Measurements from ENCODE around the gene SUFU. TPM values are rescaled to one million over a fixed set of nuclear protein-coding genes. Genes with fewer than 3 reads are reported as not detected.

Gene SUFU
- total and polyA plus RNA-seq, 5 experiments from 2014 or later = 2.3 to 14.3 (median 7.4) TPM

- POLR2A ChIA-PET = no interaction called here
- H3K4me1 Mint-ChIP-seq = peaks cover 0 to 4% (median 0%) of the 10 kb centered on the region in 4 donors
Observed at GRCh38 chr10:102565793-102566192, 62.0 kb downstream of the SUFU start.

GRCh38 chr10:102578782-102579181 is 75.0 kb downstream of the SUFU start:
- H3K4me3 Mint-ChIP-seq = no peak overlapping the region
- DNase-seq (no peak), ATAC-seq (no peak)
- no peaks in the 10 kb centered on the region for H3K36me3 Mint-ChIP-seq
- H3K9me3 Mint-ChIP-seq = no peaks in the 10 kb centered on the region
- POLR2A ChIA-PET = no interaction called here
- no peaks in the 10 kb centered on the region for H3K27me3 Mint-ChIP-seq
- H3K4me1 Mint-ChIP-seq = peaks cover 7 to 10% (median 8%) of the 10 kb centered on the region in 4 donors
- peak overlapping the region in 3 of 10 donors; percentile 43 to 76 (median 66) for H3K27ac Mint-ChIP-seq

More at GRCh38 chr10:102565793-102566192, 62.0 kb downstream of the SUFU start:
- no peak overlapping the region for H3K4me3 Mint-ChIP-seq
- no peak for DNase-seq
- ATAC-seq = no peak
- no peaks in the 10 kb centered on the region for H3K27me3 Mint-ChIP-seq
- no peaks in the 10 kb centered on the region for H3K9me3 Mint-ChIP-seq
- H3K36me3 Mint-ChIP-seq = peaks cover 0 to 26% (median 5%) of the 10 kb centered on the region in 3 donors
- peak overlapping the region in 1 of 10 donors; percentile 62 for H3K27ac Mint-ChIP-seq

GRCh38 chr10:102579328-102579727 is 75.6 kb downstream of the SUFU start:
- no peaks in the 10 kb centered on the region for H3K9me3 Mint-ChIP-seq
- no peak for DNase-seq
- POLR2A ChIA-PET = no interaction called here
- no peak for ATAC-seq
- H3K36me3 Mint-ChIP-seq = no peaks in the 10 kb centered on the region
- no peak overlapping the region for H3K4me3 Mint-ChIP-seq
- peaks cover 8 to 11% (median 8%) of the 10 kb centered on the region in 4 donors for H3K4me1 Mint-ChIP-seq
- H3K27me3 Mint-ChIP-seq = no peaks in the 10 kb centered on the region
- H3K27ac Mint-ChIP-seq = peak overlapping the region in 2 of 10 donors; percentile 61 to 66

GRCh38 chr10:102580230-102580629 is 76.5 kb downstream of the SUFU start:
- Mint-ChIP-seq H3K4me1 (peaks cover 8 to 11% (median 8%) of the 10 kb centered on the region in 4 donors), H3K27ac (peak overlapping the region in 4 of 10 donors; percentile 3 to 72 (median 56)), H3K4me3 (no peak overlapping the region), H3K9me3 (no peaks in the 10 kb centered on the region), H3K36me3 (no peaks in the 10 kb centered on the region), H3K27me3 (no peaks in the 10 kb centered on the region)
- DNase-seq = no peak
- POLR2A ChIA-PET = no interaction called here
- no peak for ATAC-seq

- peak overlapping the region in 6 of 10 donors; percentile 14 to 82 (median 51) for H3K27ac Mint-ChIP-seq
- DNase-seq = no peak
Observed at GRCh38 chr10:102581401-102581800, 77.6 kb downstream of the SUFU start.

GRCh38 chr10:102581981-102582580 is 78.3 kb downstream of the SUFU start:
- Mint-ChIP-seq H3K36me3 (no peaks in the 10 kb centered on the region), H3K4me1 (peaks cover 8 to 11% (median 8%) of the 10 kb centered on the region in 4 donors), H3K27ac (peak overlapping the region in 2 of 10 donors; percentile 47 to 65), H3K4me3 (no peak overlapping the region), H3K9me3 (no peaks in the 10 kb centered on the region), H3K27me3 (no peaks in the 10 kb centered on the region)
- no peak for ATAC-seq
- POLR2A ChIA-PET = interaction anchor here (2.5 kb wide), 1 partner anchor 79 kb away, joined by 15 read pairs; the partner anchor contains the start of genes ACTR1A and SUFU
- no peak for DNase-seq

More at GRCh38 chr10:102581401-102581800, 77.6 kb downstream of the SUFU start:
- H3K4me3 Mint-ChIP-seq = no peak overlapping the region
- peaks cover 8 to 11% (median 8%) of the 10 kb centered on the region in 4 donors for H3K4me1 Mint-ChIP-seq
- ATAC-seq = no peak
- H3K27me3 Mint-ChIP-seq = no peaks in the 10 kb centered on the region
- POLR2A ChIA-PET = no interaction called here
- no peaks in the 10 kb centered on the region for H3K36me3 Mint-ChIP-seq
- H3K9me3 Mint-ChIP-seq = no peaks in the 10 kb centered on the region

GRCh38 chr10:102583435-102584417 is 80.0 kb downstream of the SUFU start:
- POLR2A ChIA-PET = interaction anchor here (0.6 to 2.5 kb wide), 9 partner anchors 60 to 354 kb away, joined by 3 to 15 read pairs (median 4); partner anchors contain the start of genes ACTR1A, SUFU and TRIM8
- H3K27ac Mint-ChIP-seq = peak overlapping the region in 4 of 10 donors; percentile 6 to 78 (median 52)
- no peaks in the 10 kb centered on the region for H3K36me3 Mint-ChIP-seq
- DNase-seq (peak; percentile 61 to 90 (median 76)), ATAC-seq (peak; percentile 96 to 99)
- no peak overlapping the region for H3K4me3 Mint-ChIP-seq
- peaks cover 4 to 7% (median 7%) of the 10 kb centered on the region in 4 donors for H3K4me1 Mint-ChIP-seq
- H3K27me3 Mint-ChIP-seq = no peaks in the 10 kb centered on the region
- no peaks in the 10 kb centered on the region for H3K9me3 Mint-ChIP-seq

- Mint-ChIP-seq H3K36me3 (no peaks in the 10 kb centered on the region), H3K4me3 (no peak overlapping the region), H3K9me3 (no peaks in the 10 kb centered on the region), H3K27me3 (no peaks in the 10 kb centered on the region), H3K4me1 (peaks cover 0 to 8% (median 5%) of the 10 kb centered on the region in 4 donors), H3K27ac (no peak overlapping the region)
- POLR2A ChIA-PET = no interaction called here
- ATAC-seq (no peak), DNase-seq (no peak)
Observed at GRCh38 chr10:102585026-102585425, 81.3 kb downstream of the SUFU start.

GRCh38 chr10:102586858-102587257 is 83.1 kb downstream of the SUFU start:
- POLR2A ChIA-PET = no interaction called here
- H3K36me3 Mint-ChIP-seq = no peaks in the 10 kb centered on the region
- ATAC-seq (no peak), DNase-seq (no peak)
- H3K27ac Mint-ChIP-seq = no peak overlapping the region
- H3K4me3 Mint-ChIP-seq = no peak overlapping the region
- H3K9me3 Mint-ChIP-seq = no peaks in the 10 kb centered on the region
- peaks cover 0 to 6% (median 2%) of the 10 kb centered on the region in 4 donors for H3K4me1 Mint-ChIP-seq
- H3K27me3 Mint-ChIP-seq = no peaks in the 10 kb centered on the region

GRCh38 chr10:102588875-102589274 is 85.1 kb downstream of the SUFU start:
- H3K4me1 Mint-ChIP-seq = peaks cover 0 to 3% (median 1%) of the 10 kb centered on the region in 4 donors
- POLR2A ChIA-PET = no interaction called here
- ATAC-seq (no peak), DNase-seq (no peak)
- no peaks in the 10 kb centered on the region for H3K27me3 Mint-ChIP-seq
- peaks cover 0 to 3% (median 1%) of the 10 kb centered on the region in 3 donors for H3K36me3 Mint-ChIP-seq
- H3K27ac Mint-ChIP-seq = no peak overlapping the region
- no peaks in the 10 kb centered on the region for H3K9me3 Mint-ChIP-seq
- no peak overlapping the region for H3K4me3 Mint-ChIP-seq

GRCh38 chr10:102593074-102593803 is 89.5 kb downstream of the SUFU start:
- Mint-ChIP-seq H3K27ac (peak overlapping the region in 1 of 10 donors; percentile 65), H3K4me3 (no peak overlapping the region), H3K36me3 (peaks cover 0 to 28% (median 8%) of the 10 kb centered on the region in 3 donors), H3K9me3 (no peaks in the 10 kb centered on the region), H3K4me1 (peaks cover 0 to 5% (median 3%) of the 10 kb centered on the region in 4 donors), H3K27me3 (no peaks in the 10 kb centered on the region)
- POLR2A ChIA-PET = no interaction called here
- DNase-seq = no peak
- ATAC-seq = no peak

GRCh38 chr10:102593804-102594079 is 90.0 kb downstream of the SUFU start:
- Mint-ChIP-seq H3K4me1 (peaks cover 0 to 5% (median 3%) of the 10 kb centered on the region in 4 donors), H3K9me3 (no peaks in the 10 kb centered on the region), H3K27ac (no peak overlapping the region), H3K36me3 (peaks cover 0 to 33% (median 13%) of the 10 kb centered on the region in 3 donors), H3K27me3 (no peaks in the 10 kb centered on the region), H3K4me3 (no peak overlapping the region)
- DNase-seq (no peak), ATAC-seq (no peak)
- POLR2A ChIA-PET = no interaction called here
